KG1 (cell line): ENCODE data around the gene ZNF747.
"Not testable (repeated sequence)": the region's sequence is repeated elsewhere in the genome, so short reads cannot be mapped to it uniquely, and the experiment has no call there.

Experiments
- DNase-seq: peaks from one replicate; lab custom pipeline; 2025; lab: John Stamatoyannopoulos, UW

The ZNF747 gene

DNA sequence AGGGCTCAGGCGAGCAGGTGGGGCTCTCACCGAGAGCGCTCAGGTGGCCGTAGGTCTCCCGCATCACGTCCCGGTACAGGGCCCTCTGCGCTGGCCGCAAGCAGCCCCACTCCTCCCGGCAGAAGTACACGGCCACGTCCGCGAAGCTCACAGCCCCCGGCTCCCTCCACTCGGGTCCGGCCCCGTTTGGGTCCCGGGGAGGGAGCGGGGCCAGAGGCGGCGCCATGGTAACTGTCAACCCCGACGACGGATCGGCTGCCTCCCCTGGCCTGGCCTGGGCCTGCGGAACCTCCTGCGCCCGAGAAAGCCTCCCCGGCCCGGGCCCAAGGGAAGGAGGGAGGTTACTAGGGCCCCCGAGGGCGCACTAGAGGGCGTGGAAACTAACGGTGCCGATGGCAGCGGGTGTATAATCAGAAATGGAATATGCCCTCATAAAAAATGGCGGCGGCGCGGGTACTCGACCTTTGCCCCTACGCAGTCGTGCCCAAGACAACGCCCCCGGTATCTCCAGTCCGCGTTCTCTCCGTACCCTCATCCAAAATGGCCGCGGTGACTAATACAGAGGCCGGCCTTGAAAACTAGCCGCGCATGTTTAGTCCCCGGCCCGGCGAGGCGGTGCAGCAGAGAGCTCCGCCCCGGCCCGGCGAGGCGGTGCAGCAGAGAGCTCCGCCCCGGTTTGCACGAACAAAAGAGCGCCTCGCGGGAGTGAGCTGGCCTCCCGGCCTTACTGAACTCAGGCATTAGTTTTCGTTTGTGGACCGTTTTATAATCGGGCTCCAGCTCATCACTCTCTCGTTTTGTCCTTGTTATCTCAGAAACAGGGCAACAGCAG is 23.5 kb upstream of the ZNF747 start, which contains the start of gene ZNF764:
ZNF764 (minus strand) TSS at position 418 of the 832 bp plus-strand sequence; CDS start at position 226, 192 bp downstream.
- DNase-seq = peak; percentile 97

DNA sequence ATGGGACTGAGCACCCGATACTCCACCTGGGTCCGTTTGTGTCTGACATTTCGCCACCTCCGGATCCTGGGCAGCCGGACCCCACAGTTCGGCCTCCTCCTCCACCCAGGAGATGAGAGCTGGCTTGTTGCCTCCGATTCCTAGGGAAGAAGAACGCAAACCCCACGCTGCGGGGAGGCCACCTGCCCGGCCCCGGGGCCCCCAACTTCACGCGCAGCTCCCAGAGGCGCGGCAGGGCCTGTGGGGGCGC is 23.0 kb upstream of the ZNF747 start:
- DNase-seq = no peak

DNA sequence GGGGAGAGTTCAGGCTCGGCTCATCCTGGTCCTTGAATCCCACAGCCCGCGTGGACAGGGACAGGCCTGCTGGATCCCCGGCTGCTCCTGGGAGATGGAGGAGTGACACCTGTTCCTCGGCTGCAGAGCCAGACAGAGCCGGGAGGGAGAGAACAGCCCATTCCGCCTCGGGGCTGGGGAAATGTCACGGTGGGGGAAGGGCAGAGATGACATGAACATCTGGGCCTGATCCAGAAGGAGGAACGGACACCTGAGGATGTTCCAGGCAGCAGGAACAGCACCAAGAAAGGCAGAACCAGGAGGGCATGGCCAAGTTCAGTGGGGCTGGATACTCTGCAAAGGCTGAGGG is 21.4 kb upstream of the ZNF747 start:
- no peak for DNase-seq

DNA sequence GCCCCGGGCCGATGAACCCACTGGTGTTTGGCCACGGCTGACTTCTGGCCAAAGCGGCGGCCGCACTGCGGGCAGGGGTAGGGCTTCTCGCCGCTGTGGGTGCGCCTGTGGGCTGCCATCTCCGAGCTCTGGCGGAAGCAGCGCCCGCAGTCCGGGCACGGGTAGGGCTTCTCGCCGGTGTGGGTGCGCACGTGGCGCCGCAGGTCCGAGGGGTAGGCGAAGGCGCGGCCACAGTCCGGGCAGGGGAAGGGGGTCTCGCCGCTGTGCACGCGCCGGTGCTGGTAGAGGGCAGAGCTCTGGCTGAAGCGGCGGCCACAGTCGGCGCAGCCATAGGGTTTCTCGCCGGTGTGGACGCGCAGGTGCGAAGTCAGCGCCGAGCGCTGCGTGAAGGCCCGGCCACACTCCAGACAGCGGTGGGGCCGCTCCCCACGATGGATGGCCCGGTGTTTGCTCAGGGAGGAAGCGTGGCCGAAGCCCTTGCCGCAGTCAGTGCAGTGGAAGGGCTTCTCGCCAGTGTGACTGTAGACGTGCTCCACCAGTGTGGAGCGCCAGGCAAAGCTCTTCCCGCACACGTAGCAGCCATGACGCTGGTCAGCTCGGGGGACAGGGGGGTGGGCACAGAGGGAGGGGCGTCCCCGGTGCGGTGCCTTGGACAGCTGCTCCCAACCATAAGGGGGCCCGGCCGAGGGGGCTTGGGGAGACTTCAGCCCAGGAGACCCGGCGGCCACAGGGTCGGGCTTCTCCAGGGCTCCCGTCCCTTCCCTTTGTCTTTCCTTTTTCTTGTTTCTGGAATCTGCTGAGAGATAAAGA is 20.9 kb upstream of the ZNF747 start:
- no peak for DNase-seq

DNA sequence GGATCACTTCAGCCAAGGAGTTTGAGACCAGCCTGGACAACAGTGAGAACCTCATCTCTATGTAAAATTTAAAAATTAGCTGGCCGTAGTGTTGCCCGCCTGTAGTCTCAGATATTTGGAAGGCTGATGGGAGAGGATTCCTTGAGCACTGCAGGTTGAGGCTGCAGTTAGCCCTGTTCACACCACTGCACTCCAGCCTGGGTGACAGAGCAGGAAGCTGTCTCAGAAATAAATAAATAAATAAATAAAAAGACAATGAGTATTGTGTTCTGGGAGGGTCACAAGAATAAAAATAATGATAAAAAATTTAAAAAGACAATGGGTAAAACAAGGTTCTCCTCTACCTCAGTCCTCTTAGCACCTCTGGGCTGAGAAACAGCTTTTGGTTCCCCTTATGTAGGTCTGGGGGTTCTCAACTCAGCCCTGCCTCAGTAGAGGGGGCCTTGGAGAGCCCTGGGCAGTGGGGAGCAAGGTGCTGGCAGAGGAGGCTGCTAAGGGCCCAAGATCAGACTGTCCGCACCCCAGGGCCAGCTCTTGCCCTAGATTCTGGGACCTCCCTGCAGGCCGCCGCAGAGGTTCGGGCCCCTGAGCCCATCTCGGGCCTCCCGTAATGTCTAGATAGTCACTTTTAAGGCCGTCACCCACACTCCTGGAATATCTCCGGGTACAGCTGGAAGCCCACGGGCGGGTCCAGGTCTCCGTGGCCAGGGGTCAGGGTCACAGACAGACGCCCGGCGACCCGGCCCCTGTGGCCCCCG is 20.1 kb upstream of the ZNF747 start:
- no peak for DNase-seq

DNA sequence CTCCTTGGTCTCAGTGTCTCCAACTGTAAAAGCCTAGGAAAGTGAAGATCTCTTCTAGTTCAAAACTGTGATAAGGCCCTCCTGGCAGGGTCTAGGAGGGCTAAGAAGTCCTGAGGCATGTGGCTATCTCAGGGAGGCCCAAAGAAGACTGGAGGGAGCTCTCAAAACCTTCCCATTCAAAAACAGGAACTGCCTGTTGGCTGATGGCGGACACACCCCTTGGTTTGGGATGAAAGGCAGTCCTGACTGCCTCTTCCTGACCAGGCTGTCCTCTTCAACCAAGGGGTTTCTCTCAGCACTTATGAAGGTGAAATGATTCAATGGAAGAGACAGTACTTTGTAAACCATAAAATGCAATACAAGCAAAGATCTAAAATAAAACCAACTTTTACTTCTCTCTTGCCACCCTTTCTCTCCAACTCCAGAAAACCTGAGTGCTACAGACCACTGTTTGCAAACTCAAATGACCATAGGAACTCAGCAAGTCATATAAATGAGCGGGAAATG is 18.8 kb upstream of the ZNF747 start:
- DNase-seq = no peak

DNA sequence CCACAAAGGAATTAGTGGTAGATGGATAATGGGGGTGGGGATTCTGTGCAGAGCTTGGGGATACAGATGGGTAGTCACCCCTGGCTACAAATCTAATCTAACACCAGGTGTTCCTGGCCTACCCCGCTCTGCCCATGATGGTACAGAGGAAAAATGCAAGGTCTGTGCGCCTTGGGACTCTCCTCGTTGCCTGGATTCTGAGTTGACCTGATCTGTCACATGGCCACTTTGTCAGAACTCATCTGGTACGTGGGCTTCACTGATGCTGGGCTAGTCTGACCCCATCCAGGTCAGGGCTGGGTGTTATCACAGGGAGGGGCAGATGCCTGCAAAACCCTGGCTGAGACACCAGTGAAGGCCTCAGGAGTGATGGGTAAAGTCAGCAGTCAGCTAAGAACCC is 18.3 kb upstream of the ZNF747 start:
- no peak for DNase-seq

DNA sequence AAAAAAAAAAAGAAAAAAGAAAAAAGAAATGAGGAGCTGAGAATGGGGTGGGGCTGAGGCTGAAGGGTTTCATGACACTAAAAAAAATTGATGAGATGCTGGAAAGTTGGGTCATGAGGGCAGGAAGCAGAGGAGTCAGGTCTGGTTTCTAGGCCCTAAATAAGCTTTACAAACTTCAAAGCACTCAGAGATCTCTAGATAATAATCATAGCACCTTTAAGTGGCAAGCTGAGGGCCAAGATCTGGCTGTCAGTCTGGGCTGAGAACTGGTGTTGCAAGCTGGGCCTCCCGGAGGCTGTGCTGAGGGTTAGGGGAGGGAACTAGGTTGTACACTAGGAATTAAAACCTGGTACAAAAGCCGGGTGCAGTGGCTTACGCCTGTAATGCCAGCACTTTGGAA is 17.1 kb upstream of the ZNF747 start:
- no peak for DNase-seq

DNA sequence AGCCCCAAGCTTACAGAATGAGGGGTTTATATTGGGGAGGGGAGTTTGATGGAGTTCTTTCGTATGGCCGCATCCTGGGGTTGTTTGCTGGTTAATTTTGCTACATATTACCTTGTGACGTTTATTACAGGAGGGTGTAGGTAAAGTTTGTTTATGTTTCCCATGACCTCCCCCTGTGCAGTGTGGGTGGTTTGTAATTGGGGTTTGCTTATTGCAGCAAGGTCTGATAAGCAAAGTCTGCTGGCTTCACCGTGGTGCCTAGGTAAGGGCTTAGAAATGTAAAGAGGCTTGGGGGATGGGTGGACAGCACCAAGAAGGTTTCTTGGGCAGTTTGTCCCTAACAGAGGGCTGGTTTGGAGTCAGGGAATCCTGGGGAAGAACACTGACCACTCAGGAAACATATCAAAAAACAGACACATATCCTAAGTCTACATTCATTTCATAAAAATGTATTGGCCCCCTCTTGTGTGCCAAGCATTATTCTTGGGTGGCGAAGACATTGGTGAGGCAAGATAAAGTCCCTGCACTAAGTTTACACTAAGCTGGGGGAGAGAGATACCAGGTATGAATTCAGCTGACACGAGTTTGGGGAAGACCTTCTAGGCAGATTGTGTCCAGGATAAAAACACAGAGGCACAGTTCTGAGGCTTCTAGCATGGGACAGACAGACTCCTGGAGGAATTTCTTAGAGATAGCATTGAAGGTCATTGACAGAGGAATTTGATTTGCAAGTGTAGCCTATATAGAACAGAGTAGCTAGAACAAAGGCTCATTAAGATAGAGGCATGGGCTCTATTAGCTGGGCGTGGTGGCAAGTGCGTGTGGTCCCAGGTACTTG is 14.0 kb upstream of the ZNF747 start:
- no peak for DNase-seq

DNA sequence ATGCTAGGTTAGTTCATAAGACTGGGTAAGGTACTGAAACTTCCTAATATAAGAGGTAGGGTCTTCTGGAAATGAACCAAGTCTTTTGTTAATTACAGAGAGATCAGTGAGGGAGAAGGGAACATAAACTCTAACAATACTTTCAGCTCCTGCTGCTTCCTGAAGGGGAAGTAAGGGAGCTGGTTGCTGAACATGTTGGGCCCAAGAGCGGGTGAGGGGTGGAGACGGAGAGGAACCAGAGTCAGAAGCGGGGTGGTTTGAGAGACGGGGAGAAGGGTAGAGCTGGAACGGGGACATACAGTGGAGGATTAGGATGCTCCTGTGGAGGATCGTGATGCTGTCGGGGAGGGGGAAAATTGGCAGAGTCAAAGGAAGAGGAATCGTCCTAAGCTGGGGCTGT is 11.5 kb upstream of the ZNF747 start:
- DNase-seq = no peak

DNA sequence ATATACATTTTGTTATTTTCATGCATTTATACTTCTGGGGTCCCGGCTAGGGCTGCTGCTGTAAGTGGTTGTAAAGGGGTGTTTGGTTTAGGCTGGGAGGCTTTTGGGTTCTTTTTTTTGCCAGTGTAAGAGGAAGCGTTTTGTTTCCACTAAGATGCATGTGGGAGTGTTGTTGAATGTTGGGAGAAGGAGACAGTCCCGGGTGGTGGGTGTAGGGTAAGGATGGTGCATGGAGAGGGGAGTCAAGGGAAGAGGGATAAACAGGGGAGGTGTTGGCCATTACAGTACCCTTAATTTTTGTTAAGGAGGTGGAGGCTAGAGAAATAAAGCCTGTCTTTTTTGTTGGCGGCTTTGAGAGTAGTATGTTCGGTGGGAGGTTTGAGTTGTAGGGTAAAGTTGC is 8.4 kb upstream of the ZNF747 start:
- DNase-seq = no peak

DNA sequence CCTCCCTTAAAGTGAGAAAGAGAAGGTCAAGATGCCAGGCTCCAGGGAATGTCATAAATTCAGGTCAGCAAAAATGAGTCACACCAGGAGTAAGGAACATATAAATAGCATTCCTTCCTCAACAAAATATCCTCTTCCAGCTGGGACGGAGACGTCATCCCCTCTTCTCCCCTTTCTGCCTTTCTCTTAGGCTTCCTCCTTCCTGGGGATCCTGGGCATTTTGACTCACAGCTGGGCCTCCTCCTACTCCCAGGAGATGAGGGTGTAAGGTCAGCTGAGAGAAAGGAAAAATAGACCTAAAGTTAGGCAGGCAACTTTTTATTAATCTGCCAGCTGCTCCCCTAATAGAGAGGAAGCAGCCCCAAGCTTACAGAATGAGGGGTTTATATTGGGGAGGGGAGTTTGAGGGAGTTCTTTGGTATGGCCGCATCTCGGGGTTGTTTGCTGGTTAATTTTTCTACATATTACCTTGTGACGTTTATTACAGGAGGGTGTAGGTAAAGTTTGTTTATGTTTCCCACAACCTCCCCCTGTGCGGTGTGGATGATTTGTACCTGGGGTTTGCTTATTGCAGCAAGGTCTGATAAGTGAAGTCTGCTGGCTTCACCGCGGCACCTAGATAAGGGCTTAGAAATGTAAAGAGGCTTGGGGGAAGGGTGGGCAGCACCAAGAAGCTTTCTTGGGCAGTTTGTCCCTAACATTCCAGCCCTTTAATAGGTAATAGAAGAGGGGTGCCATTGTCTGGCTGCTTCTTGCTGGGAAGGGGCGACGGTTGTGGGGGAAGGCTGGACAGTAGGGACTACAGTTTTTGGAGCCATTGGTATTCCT is 7.1 kb upstream of the ZNF747 start:
- no peak for DNase-seq

DNA sequence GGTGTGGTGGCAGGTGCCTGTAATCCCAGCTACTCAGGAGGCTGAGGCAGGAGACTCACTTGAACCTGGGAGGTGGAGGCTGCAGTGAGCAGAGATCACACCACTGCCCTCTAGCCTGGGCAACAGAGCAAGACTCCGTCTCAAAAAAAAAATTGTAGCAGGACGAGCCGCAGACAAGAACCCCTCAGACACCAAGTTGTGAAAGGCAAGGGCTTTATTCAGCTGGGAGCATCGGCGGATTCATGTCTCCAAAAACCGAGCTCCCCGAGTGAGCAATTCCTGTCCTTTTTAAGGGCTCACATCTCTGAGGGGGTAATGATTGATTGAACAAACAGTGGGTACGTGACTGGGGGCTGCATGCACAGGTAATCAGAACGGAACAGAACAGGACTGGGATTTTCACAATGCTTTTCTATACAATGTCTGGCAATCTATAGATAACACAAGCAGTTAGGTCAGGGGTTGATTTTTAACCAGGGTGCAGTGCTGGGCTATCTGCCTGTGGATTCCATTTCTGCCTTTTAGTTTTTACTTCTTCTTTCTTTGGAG is 6.3 kb upstream of the ZNF747 start:
- DNase-seq = not testable (repeated sequence)

DNA sequence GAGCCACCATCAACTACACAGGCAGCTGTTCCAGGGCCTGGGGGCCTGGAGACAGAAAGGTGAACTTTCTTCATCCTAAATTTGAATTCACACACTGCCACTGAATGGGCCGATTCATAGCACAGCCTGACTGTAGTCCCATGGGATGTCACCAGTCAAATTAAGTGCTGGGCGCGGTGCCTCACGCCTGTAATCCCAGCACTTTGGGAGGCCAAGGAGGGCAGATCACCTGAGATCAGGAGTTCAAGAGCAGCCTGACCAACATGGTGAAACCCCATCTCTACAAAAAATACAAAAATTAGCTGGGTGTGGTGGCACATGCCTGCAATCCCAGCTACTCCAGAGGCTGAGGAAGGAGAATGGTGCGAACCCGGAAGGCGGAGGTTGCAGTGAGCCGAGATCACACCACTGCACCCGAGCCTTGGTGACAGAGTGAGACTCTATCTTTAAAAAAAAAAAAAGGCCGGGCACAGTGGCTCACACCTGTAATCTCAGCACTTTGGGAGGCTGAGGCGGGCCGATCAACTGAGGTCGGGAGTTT is 5.4 kb upstream of the ZNF747 start:
- DNase-seq = not testable (repeated sequence)

DNA sequence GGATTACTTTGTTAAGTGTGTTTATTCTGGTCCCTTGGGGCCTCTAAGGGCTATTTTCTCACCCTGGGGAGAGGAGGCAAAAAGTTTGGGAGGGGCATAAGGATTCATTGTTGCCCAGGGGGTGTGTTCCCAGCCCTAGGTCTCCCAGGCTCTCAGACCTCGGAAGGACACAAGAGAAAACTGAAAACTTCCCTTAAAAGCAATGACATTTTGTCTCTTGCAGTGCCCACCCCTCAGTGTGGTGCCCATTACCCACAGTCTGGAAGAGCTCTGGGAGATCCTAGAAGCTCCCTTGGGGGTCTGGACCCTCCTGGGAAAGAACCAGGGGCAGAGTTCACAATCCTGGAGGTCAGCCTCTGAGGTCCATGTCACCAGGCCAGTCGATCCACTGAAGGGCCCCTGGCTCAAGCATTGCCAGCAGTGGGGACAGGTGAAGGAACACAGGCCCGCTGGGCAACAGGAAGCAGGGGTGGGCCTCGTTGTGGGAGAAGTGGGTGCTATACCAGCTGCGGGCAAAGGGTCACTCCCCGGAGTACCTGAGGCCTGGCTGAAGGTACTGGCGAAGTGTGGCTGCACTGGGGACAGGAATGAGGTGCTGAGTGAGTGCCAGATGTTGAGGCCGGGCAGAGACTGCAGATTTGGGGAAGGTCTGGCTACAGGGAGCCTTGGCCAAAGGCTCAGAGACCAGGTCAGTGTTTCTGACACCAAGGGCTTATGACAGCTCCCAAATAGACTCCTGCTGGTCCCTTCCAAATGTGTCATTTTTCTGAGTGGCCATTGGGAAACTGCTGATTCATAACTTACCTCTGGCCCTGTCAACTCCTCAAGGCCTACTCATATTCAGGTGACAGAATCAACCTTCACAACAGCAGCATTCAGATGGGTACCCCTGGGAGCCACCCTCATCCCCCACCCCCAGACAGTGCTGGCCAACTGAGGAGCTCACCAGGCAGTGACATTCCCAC is 4.6 kb upstream of the ZNF747 start:
- DNase-seq = no peak

DNA sequence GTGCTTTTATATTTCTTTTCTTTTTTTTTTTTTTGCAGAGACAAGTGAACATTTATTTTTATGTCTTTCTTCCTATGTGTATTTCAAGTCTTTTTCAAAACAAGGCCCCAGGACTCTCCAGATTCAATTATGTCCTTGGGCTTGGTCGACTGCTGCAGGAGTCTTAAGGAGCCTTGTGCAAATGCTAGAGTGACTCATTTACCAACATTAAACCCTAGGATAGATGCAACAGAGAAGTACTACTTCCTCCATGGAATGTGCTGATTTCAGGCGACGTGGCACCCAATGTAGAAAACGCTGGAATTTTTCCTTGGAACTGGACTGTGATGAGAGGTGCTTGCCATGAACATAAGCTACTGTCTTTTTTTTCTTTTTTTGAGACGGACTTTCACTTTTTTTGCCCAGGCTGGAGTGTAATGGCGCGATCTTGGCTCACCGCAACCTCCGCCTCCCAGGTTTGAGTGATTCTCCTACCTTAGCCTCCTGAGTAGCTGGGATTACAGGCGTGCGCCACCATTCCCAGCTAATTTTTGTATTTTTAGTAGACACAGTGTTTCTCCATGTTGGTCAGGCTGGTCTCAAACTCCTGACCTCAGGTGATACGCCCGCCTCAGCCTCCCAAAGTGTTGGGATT is 1.9 kb upstream of the ZNF747 start:
- DNase-seq = not testable (repeated sequence)

DNA sequence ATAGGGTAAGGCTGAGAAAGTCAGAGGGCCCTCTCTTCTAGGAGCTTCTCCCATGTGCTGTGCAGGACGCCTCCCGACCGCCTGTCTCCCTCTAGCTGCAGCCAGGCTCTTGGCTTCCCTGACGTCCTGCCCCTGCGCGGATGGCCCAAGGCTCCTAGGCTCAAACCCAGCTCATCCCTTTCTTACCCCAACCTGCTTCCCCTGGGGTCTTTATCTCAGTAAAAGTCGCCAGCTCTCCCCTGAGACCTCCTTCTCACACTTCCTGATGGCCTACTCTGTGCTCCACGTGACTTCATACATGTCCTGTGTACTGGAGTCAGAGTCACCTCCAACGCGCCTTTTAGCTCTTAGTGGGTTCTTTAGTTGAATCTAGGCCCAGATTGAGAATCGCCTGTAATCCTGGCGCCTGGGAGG is 1.1 kb upstream of the ZNF747 start:
- DNase-seq = peak; percentile 63

DNA sequence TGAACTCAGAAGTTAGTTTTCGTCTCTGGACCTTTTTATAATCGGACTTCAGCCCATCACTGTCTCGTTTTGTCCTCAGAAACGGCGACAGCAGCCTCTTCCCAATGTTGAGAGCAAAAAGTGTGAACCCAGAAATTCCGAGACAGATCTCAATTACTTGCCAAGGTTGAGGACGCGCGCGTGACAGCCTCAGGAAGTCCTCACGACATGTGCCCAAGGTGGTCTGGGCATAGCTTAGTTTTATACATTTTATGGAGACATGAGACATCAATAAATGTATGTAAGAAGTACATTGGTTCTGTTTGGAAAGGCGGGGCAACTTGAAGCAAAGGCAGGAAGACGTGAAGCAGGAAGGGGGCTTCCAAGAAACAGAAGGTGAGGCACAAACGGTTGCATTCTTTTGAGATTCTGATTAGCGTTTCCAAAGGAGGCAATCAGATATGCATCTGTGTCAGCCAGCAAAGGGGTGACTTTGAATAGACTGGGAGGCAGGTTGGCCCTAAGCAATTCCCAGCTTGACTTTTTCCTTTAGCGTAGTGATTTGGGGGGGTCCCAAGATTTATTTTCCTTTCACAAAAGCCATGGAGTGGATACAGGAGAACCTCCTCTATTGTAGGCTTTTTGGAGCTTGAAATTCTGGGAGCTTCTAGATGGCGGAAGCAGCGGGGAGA is 583 bp upstream of the ZNF747 start:
- DNase-seq = no peak
